ENCODE results near the gene MDH1.
"Not testable (repeated sequence)": the region's sequence is repeated elsewhere in the genome, so short reads cannot be mapped to it uniquely, and the experiment has no call there.

MDH1 gene

GRCh38 chr2:63589148-63589958, 590 bp downstream of the MDH1 start:
- DNase-seq (ENCODE audit: low read depth, low spot score): no peak

- DNase-seq (ENCODE audit: low read depth, low spot score): no peak
Observed at GRCh38 chr2:63590626-63591408, 2.1 kb downstream of the MDH1 start.

GRCh38 chr2:63591566-63592175, 2.9 kb downstream of the MDH1 start:
- DNase-seq (ENCODE audit: low read depth, low spot score): no peak

- DNase-seq (ENCODE audit: low read depth, low spot score): no peak
Observed at GRCh38 chr2:63594660-63595059, 5.9 kb downstream of the MDH1 start.

GRCh38 chr2:63596401-63596883, 7.7 kb downstream of the MDH1 start:
- no peak for DNase-seq (ENCODE audit: low read depth, low spot score)

GRCh38 chr2:63598981-63599380, 10.2 kb downstream of the MDH1 start:
- DNase-seq (ENCODE audit: low read depth, low spot score): no peak

GRCh38 chr2:63600881-63601460, 12.2 kb downstream of the MDH1 start:
- DNase-seq (ENCODE audit: low read depth, low spot score): no peak

GRCh38 chr2:63604666-63605065, 15.9 kb downstream of the MDH1 start:
- DNase-seq (ENCODE audit: low read depth, low spot score): no peak

- not testable (repeated sequence) for DNase-seq (ENCODE audit: low read depth, low spot score)
Observed at GRCh38 chr2:63608865-63609264, 20.1 kb downstream of the MDH1 start.

GRCh38 chr2:63610525-63610924, 21.8 kb downstream of the MDH1 start:
- DNase-seq (ENCODE audit: low read depth, low spot score): no peak

- DNase-seq (ENCODE audit: low read depth, low spot score): no peak
Observed at GRCh38 chr2:63613391-63613901, 24.7 kb downstream of the MDH1 start.

GRCh38 chr2:63614448-63614968, 25.7 kb downstream of the MDH1 start:
- no peak for DNase-seq (ENCODE audit: low read depth, low spot score)

- DNase-seq (ENCODE audit: low read depth, low spot score): no peak
Observed at GRCh38 chr2:63614983-63615945, 26.5 kb downstream of the MDH1 start.

GRCh38 chr2:63617366-63617765, 28.6 kb downstream of the MDH1 start:
- no peak for DNase-seq (ENCODE audit: low read depth, low spot score)

- no peak for DNase-seq (ENCODE audit: low read depth, low spot score)
Observed at GRCh38 chr2:63619328-63619727, 30.6 kb downstream of the MDH1 start.

- DNase-seq (ENCODE audit: low read depth, low spot score): no peak
Observed at GRCh38 chr2:63622751-63623150, 34.0 kb downstream of the MDH1 start.

- not testable (repeated sequence) for DNase-seq (ENCODE audit: low read depth, low spot score)
Observed at GRCh38 chr2:63623763-63624162, 35.0 kb downstream of the MDH1 start.

- no peak for DNase-seq (ENCODE audit: low read depth, low spot score)
Observed at GRCh38 chr2:63627866-63628265, 39.1 kb downstream of the MDH1 start.

GRCh38 chr2:63628403-63628942, 39.7 kb downstream of the MDH1 start:
- no peak for DNase-seq (ENCODE audit: low read depth, low spot score)

GRCh38 chr2:63631501-63631900, 42.7 kb downstream of the MDH1 start:
- DNase-seq (ENCODE audit: low read depth, low spot score): no peak
